ENCODE results near the gene CYP46A1. TPM values are rescaled to one million over a fixed set of nuclear protein-coding genes. Genes with fewer than 3 reads are reported as not detected.

CYP46A1 gene
- total RNA-seq, 1 donor from 2014 or later: 1.3 TPM

DNA sequence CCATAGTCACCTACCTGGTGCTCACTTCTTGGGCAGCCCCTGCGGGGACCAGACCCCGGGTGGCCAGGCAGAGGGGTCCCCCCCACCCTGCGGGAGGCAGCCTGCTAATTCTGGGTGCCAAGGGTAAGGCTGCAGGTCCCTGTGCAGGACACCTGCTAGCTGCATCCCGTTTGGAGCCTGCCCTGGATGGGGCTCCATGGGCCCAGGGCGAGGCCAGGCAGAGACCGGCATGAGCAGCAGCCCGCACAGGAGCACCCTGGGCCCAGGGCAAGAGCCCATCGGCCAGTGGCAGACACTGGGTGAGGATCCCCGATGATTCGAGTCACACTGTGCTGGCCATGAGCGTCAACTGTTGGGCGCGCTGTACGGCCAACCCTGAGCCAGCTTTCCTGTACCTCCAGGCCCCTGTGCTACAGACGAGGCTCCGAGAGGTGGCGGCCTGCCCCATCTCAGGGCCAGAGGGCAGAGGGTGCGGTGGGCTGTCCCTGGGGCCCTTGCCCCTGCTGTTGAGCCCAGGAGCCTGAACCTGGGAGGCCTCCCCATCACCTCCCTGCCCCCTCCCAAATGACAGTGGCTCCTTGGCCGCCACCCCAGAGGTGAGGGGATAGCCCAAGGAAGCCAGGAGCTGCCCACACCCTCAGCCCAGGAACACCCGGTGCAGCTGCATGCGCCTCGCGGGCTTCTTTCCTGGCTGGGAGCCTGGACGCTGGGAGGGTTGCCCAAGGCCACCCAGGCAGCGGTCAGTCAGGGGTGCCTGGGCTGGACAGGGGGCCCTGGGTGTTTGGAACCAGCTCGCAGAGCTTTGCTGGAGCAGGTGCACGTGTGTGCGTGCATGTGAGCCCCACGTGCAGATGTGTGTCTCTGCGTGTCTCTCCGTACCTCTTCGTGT is 47.7 kb downstream of the CYP46A1 start:
- H3K27me3 ChIP-seq: no peaks in the 10 kb centered on the region
- H3K4me1 ChIP-seq: peaks cover 14% of the 10 kb centered on the region
- no peaks in the 10 kb centered on the region for H3K36me3 ChIP-seq
- intact Hi-C loops (cut with DNase I): loop anchor here (10.0 kb wide), 1 partner anchor 63 kb away; the partner anchor contains the start of gene EML1
- H3K4me3 ChIP-seq: no peak overlapping the region
- no peaks in the 10 kb centered on the region for H3K9me3 ChIP-seq
- TF ChIP-seq, protein P1, sequence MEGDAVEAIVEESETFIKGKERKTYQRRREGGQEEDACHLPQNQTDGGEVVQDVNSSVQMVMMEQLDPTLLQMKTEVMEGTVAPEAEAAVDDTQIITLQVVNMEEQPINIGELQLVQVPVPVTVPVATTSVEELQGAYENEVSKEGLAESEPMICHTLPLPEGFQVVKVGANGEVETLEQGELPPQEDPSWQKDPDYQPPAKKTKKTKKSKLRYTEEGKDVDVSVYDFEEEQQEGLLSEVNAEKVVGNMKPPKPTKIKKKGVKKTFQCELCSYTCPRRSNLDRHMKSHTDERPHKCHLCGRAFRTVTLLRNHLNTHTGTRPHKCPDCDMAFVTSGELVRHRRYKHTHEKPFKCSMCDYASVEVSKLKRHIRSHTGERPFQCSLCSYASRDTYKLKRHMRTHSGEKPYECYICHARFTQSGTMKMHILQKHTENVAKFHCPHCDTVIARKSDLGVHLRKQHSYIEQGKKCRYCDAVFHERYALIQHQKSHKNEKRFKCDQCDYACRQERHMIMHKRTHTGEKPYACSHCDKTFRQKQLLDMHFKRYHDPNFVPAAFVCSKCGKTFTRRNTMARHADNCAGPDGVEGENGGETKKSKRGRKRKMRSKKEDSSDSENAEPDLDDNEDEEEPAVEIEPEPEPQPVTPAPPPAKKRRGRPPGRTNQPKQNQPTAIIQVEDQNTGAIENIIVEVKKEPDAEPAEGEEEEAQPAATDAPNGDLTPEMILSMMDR (IDR thresholded peaks at IDR 0.05): no peak
- no peak for ATAC-seq
- H3K27ac ChIP-seq: no peak overlapping the region
- DNase-seq: peak; percentile 65

DNA sequence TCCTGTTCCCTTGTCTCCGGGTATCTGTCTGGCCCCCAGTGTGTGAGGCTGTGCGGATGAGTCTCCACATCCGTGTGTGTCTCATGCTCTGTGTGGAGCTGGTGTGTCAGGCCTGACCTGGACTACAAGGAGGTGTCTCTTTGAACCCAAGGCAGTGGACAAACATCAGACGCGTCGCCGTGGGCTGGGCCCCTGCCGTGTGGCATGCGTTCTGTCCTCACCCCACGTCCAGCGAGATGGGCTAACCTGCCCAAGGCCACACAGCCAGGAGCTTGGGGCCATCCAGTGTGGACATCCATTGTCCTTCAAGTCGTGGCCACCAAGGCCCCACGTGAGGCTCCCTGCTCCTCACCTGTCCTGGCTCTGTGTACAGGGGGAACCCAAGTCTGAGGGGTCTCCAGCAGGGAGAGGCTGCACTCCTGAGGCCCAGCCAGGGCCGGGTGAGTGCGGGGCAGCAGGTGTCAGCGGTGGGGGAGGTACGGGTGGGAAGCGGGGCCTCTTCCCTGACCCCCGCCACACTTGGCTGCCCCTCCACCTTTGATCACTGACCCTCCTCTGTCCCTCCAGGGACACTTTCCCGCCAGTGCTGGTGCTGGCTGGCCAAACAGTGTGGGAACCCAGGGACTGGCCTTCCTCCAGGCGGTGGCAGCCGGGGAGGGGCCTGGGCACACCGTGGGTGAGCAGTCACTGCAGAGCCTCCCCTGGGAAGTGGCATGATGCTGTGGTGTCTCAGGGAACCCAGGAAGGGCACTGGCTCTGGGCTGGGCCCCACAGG is 48.5 kb downstream of the CYP46A1 start:
- Histone ChIP-seq H3K9me3 (no peaks in the 10 kb centered on the region), H3K27me3 (no peaks in the 10 kb centered on the region), H3K4me3 (no peak overlapping the region), H3K4me1 (peaks cover 23% of the 10 kb centered on the region), H3K27ac (no peak overlapping the region), H3K36me3 (no peaks in the 10 kb centered on the region)
- peak; percentile 62 for DNase-seq
- no peak for ATAC-seq
- intact Hi-C loops (cut with DNase I): loop anchor here (10.0 kb wide), 1 partner anchor 62 kb away; the partner anchor contains the start of gene EML1
- TF ChIP-seq, protein P1 (IDR thresholded peaks at IDR 0.05): no peak

DNA sequence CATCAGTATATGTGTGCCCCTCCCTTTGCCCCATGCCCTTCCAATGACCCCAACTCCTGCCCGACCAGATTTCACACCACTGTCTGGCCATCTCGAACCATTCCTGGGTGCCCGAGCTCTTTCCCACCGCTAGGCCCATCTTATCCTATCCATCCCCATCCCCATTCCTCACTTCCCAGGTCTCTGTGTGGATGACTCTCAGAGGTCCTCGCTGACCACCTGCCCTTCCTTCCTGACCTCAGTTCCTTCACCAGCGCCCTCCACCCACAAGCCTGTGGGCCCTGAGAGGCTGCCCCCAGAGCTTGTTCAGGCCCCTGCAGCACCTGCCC is 49.1 kb downstream of the CYP46A1 start:
- ATAC-seq (no peak), DNase-seq (no peak)
- H3K27ac ChIP-seq: peak overlapping the region; percentile 30
- H3K36me3 ChIP-seq: no peaks in the 10 kb centered on the region
- TF ChIP-seq, protein P1 (IDR thresholded peaks at IDR 0.05): no peak
- H3K27me3 ChIP-seq: no peaks in the 10 kb centered on the region
- intact Hi-C loops (cut with DNase I): loop anchor here (10.0 kb wide), 1 partner anchor 62 kb away; the partner anchor contains the start of gene EML1
- no peaks in the 10 kb centered on the region for H3K9me3 ChIP-seq
- H3K4me3 ChIP-seq: no peak overlapping the region
- peaks cover 28% of the 10 kb centered on the region for H3K4me1 ChIP-seq

GRCh38 chr14:99733540-99734405 is 49.7 kb downstream of the CYP46A1 start:
- TF ChIP-seq, protein P1 (IDR thresholded peaks at IDR 0.05): no peak
- Histone ChIP-seq H3K4me3 (no peak overlapping the region), H3K9me3 (no peaks in the 10 kb centered on the region), H3K27ac (peak overlapping the region; percentile 65), H3K36me3 (no peaks in the 10 kb centered on the region), H3K27me3 (no peaks in the 10 kb centered on the region), H3K4me1 (peaks cover 28% of the 10 kb centered on the region)
- DNase-seq (peak; percentile 79), ATAC-seq (peak; percentile 53)
- intact Hi-C loops (cut with DNase I): loop anchor here (10.0 kb wide), 1 partner anchor 61 kb away; the partner anchor contains the start of gene EML1
